ENCODE measurements around the gene GOLGA6D.
"Not testable (repeated sequence)": the region's sequence is repeated elsewhere in the genome, so short reads cannot be mapped to it uniquely, and the experiment has no call there.

The GOLGA6D gene
- 0 reads per million in 3 experiments for total RNA-seq

- DNase-seq: not testable (repeated sequence)
Observed at GRCh38 chr15:75282572-75282971, at the start of gene GOLGA6D. GOLGA6D (plus strand) TSS chr15:75282835; CDS start chr15:75282876, 41 bp downstream.

- no peak for DNase-seq
Observed at GRCh38 chr15:75233504-75234190, 49.0 kb upstream of the GOLGA6D start.

DNA sequence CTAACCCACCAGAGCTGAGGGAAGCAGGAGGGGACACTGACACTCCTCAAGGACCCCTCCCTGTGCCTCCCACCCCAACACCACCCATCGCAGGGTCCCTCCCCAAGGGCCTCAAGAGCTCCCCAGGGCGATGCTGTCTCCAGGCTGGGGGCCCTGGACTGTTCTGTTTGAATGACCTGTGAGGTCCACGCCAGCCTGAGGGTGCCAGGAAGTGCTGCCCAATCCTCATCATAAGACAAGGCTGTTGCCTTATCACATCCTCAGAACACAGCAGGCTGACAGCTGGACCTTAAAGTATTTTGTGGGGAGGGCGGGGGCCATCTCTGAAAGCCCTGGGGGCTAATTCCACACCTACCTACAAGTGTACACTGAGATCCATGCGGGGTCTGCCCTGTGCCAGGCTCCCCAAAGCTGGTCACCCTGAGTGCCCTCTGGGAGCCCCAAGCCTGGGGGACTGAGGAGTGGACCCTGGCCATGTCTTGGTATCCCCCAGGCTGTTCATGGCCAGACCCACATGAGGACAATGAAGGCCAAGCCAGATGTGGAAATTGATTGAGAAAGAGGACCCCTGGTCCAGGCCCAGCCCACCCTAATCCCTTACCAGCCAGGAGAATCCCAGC lies 48.3 kb upstream of the GOLGA6D start:
- no peak for DNase-seq

DNA sequence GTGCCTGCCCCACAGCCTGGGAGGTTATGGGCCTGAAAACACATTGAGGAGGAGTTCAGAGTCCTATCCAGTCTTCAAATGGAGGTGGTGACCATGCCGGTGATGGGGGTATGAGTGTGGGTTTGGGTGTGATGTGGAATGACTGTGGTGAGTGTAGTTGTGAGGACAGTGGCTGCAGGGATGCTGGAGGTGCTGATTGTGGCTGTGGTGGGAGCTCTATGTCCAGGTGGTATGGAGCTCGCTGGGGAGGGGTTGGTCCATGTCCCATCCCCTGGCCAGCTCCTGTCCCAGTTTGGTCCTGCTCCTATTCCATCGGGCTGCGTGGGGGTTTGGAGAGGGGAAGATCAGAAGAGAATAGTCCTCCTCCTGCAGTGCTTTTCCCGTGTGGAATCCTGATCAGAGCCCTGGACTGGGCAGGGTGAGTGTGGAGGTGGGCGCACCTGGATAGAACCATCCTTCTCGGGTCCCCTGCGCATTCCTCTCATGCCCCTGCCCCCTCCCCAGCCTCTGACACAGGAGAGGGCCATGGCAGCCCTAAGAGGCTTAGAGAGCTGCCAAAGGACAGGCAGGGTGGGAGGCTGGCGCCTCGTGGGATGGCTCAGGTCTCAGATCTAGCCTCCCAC lies 47.5 kb upstream of the GOLGA6D start:
- no peak for DNase-seq

DNA sequence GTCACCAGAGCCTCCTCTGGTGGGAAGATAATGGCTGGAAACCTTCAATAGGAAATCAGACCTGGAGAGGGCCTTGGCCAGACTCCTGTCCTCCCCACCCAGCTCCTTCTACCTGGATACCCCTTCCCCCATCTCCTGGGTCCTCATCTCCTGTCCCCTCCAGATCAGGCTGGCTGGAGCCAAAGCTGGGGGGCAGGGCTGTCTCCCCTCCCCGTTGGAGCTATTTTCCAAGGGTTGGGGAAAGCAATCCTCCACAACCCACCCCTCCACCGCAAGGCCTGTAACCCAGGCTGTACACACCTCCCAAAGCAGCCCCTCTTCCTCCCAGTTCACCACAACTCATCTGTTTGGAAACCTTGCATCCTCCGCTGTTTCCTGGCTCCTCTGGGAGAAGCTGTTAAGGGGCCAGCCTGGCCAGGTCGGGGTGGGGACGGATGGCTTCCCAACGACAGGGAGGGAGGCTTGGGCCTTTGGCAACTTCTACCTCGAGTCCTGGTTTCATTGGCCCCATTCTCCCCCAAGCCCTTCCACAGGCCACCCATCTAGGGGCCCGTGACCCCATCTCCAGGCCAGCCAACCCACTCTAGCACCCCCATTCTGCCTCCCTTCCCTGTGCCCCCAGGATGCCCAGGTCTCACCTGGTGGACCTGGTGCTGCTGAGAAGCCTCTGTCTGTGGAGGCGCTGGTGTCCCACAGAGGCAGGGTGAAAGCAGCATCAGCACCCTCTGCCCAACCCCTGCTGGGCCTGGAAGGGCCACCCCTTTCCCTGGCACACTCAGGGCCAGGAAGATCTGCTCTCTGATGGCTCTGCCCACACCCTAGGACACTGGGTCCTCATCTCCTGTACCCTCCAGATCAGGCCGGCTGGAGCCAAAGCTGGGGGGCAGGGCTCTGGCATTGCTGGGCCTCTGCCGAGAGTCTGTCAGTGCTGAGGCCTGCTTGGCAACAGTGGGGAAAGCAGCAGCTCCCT lies 46.6 kb upstream of the GOLGA6D start:
- no peak for DNase-seq

DNA sequence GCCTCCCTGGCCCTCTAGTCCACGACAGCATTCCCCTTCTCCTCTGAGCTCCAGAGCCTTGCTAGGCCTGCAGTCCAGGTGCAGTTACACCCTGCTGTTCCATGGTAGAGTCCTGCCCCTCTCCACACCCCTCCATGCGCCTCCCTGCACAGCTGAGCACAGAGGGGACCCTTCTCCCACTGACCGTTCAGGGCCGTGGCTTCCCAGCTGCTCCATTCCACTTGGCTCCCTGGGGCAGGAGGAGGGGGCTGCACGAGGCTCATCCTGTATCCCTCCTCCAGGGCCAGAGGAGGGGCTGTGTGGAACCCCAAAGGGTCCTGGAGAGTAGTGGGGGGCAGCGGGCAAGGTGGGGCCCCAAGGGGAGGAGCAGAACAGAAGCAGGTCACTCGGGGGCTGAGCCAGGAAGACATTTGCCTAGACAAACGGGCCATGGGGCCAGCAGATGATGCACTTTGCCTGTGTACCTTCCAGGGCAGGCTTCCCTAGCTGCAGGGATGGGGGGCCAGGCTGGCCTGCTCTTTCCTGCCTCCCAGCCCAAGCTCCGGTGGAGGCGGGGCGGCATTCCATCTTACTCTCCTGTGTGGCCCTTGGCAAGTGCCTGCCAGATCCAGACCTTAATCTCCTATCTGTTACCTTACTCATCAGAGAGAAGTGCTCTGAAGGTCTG lies 45.2 kb upstream of the GOLGA6D start:
- no peak for DNase-seq

DNA sequence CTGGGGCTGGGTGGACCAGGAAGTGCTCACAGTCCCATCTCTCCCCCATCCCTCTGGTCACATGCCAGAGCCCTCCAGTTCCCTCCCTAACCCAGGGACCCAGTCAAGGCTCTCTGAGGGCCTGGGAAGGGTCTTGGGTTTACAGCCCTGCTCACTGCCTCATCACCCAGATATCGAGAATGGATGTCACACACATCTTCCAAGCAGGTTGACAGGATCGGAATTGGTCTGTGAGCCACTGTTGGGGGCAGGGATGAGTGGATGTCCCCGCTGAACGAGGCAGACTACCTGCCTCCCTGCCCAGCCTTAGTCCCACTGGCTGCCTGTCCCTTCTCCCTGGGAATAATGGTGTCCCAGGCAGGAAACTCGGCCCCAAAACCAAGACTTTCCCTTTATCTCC lies 44.5 kb upstream of the GOLGA6D start:
- no peak for DNase-seq

DNA sequence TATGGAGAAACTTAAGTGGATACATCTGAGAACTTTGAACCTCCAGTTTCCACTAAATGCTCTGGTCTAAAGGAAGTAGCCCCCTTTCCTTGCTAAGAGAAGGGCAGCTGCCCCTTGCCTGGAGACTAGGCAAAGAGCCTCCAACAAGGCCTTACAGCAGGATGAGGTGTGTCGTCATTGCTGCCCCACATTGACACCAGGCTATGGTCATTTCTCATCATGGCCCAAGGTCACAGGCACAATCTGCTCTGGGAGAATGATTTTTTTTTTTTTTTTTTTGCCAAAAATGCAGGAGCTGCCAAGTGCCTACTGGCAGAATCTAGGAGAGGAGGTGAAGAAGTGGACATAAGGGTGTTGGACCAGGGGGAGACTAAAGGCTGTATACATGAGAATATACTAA lies 36.9 kb upstream of the GOLGA6D start:
- not testable (repeated sequence) for DNase-seq

GRCh38 chr15:75248991-75249390 lies 33.6 kb upstream of the GOLGA6D start:
- not testable (repeated sequence) for DNase-seq

- no peak for DNase-seq
Observed at GRCh38 chr15:75249726-75250125, 32.9 kb upstream of the GOLGA6D start.

- not testable (repeated sequence) for DNase-seq
Observed at GRCh38 chr15:75251343-75251742, 31.3 kb upstream of the GOLGA6D start.

DNA sequence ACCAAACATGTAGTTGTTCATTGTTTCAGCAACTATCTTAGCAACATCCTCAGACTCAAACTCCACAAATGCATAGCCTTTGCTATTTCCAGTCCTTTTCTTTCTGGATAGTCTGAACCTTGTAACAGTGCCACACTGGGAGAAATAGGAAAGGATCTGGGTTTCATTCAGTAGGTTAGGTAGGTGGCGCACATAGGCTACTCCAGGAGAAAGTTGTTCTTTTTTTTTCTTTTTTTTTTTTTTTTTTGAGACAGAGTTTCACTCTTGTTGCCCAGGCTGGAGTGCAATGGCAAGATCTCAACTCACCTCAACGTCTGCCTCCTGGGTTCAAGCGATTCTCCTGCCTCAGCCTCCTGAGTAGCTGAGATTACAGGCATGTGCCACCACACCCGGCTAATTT lies 30.4 kb upstream of the GOLGA6D start:
- not testable (repeated sequence) for DNase-seq

GRCh38 chr15:75258034-75258433 lies 24.6 kb upstream of the GOLGA6D start, which contains the start of gene GOLGA6C:
GOLGA6C (plus strand) TSS chr15:75258334; CDS start chr15:75258599, 265 bp downstream.
- not testable (repeated sequence) for DNase-seq

GRCh38 chr15:75258620-75259343 lies 23.9 kb upstream of the GOLGA6D start:
- DNase-seq: not testable (repeated sequence)

DNA sequence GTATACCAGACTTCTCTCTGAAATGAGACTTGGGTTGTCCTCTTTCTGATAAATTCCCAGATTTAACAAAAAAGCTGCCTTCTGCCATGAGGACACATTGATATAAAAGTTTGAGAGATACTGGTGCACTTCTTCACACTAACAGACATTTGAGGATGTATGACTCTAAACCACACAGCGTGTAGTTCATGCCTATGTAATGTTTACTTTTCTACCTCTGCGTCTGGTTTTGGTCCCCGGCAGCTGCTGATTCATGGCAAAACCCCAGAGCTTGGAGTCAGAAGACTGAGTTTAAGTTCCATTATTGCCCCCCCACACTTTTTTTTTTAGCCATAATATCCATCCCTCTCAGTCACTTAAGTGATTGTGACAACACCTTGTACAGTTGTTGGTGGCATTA lies 22.8 kb upstream of the GOLGA6D start:
- DNase-seq: not testable (repeated sequence)

GRCh38 chr15:75273751-75274359 lies 8.8 kb upstream of the GOLGA6D start:
- DNase-seq: not testable (repeated sequence)

GRCh38 chr15:75274509-75275107 lies 8.0 kb upstream of the GOLGA6D start:
- DNase-seq: not testable (repeated sequence)

GRCh38 chr15:75275617-75276016 lies 7.0 kb upstream of the GOLGA6D start:
- not testable (repeated sequence) for DNase-seq

- DNase-seq: not testable (repeated sequence)
Observed at GRCh38 chr15:75278497-75278896, 4.1 kb upstream of the GOLGA6D start.

DNA sequence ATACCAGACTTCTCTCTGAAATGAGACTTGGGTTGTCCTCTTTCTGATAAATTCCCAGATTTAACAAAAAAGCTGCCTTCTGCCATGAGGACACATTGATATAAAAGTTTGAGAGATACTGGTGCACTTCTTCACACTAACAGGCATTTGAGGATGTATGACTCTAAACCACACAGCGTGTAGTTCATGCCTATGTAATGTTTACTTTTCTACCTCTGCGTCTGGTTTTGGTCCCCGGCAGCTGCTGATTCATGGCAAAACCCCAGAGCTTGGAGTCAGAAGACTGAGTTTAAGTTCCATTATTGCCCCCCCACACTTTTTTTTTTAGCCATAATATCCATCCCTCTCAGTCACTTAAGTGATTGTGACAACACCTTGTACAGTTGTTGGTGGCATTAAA lies 1.5 kb downstream of the GOLGA6D start:
- DNase-seq: not testable (repeated sequence)
